ENCODE data around the gene TUBB4B.

The TUBB4B gene

DNA sequence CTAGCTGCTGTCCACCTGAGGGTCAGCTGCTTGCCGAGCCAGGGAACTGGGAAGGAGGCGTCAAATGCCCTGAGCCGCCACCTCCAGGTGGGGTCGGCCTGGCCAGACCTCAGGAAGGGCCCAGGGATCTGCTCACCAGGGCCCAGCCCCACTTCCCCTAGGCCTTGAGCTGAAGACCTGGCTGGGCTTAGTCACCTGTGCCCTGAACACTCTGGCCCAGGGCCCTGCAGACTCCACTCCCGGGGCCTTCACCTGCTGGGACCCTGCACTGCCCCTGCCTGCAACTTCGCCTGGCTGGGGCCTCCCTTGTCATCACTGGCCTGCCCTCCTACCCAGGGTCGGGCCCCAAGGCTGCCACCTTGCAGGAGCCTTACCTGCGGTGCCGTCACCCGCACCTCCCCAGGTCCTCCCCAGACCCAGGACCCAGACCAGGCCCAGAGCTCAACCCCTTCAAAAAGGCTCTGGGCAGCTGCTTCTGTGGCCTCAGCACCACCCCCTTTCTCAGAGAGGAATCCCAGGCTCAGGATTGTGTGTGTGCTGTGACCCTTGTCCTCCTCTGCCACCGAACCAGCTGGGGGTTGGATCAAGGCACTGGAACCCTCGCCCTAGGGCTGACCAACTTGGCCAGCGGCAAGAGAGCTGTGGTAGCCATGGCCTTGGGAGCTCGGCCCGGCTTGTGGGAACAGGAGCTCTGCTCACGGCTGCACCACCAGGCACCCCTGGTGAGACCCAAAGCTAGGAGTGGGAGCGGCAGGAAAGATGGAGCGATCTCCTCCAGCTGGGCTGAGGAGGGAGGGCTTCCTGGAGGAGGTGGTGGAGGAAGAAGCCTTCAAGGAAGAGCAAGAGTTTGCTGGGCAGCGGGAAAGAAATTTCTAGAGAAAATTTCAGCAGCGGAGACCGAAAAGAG lies 12.9 kb downstream of the TUBB4B start:
- no peak for DNase-seq

DNA sequence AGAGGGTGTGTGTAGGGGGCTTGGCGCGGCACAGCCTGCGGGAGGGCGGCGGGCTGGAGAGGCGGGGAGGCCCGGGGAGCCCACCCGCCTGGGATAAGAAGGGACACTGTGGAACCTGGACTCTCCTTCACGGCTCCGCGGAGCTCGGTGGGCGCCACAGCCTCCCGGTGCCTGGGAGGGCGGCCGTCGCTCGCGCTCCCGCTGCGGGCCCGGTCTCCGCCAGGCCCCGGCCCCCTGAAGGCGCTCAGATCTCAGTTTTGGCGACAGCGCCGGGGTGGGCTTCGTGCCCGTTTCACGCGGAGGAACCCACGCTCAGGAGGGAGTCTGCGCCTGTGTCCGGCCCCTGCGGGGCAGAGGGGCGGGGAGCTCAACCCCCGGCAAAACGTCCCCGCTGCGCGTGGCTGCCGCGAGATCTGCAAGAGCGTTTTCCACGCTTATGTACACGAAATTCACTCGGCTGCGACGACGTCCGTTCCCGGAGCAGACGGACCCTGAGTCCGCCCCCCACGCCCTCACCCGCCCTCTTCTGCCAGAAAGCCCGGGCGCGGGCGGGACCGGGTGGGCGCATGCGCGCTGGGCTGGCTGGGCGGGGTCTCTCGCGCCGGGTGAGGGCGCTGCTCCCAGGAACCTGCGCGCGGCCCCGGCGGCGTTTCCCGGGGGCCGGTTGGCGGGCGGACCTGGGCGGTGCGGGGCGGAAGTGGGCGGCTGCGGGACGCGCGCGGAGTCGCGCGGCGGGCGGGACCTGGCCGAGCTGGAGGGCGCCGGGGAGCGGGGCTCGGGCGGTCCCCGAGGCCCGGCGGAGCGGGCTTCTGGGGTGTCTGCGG lies 13.7 kb downstream of the TUBB4B start, which contains the start of gene NELFB:
TSS of gene NELFB (plus strand) at position 704 of the 824 bp plus-strand sequence.
- DNase-seq = peak; percentile 88

DNA sequence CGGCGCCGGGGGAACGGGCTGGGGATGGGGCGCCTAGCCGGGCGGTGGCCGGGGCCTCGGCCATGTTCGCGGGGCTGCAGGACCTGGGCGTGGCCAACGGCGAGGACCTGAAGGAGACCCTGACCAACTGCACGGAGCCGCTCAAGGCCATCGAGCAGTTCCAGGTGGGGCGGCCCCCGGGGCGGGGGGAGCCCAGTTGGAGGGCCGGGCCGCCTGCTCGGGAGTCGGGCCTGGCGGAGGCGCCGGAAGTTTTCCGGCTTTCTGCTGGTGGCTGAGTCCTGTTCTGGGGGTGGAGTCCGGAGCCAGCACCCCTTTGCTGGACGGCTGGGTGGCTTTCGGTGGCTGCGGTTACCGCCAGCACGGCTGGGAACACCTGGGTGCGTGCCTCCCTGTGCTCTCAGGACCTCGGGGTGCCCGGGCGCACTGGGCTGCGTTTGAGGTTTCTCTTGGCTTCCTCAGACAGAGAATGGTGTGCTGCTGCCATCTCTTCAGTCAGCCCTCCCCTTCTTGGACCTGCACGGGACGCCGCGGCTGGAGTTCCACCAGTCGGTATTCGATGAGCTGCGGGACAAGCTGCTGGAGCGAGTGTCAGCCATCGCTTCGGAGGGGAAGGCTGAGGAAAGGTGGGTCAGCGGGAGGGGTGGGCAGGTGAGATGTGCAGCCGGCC lies 14.5 kb downstream of the TUBB4B start:
- peak; percentile 36 for DNase-seq

DNA sequence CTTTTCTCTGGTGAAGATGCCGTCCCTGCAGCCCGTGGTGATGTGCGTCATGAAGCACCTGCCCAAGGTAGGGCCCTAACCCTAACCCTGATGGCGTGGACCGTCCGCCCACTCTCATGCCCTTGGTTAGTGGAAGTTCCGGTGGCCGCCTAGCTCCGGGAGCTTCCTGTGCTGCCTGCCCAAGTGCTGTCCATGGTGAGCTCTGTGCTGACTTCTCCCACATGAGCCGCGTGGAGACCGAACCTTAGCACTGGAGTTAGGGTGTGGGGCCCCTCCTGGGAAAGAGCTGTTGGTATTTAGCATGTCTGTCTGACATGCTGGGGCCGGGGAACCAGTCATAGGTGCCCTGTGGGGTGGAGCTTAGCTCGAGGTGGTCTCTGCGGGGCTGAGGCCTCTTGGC lies 15.3 kb downstream of the TUBB4B start:
- DNase-seq = no peak

DNA sequence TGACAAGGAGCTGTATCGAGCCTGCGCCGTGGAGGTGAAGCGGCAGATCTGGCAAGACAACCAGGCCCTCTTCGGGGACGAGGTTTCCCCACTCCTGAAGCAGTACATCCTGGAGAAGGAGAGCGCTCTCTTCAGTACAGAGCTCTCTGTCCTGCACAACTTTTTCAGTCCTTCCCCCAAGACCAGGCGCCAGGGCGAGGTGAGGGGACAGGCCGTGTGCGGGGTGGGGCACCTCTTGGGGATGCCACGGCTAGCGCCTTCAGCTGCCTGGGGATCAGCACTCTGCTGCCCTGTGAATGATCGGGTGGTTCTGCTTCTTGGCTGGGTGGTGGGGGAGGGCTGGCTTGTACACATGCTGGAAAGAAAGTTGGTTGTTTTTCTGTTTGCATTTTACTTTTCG lies 15.8 kb downstream of the TUBB4B start:
- DNase-seq = peak; percentile 23

DNA sequence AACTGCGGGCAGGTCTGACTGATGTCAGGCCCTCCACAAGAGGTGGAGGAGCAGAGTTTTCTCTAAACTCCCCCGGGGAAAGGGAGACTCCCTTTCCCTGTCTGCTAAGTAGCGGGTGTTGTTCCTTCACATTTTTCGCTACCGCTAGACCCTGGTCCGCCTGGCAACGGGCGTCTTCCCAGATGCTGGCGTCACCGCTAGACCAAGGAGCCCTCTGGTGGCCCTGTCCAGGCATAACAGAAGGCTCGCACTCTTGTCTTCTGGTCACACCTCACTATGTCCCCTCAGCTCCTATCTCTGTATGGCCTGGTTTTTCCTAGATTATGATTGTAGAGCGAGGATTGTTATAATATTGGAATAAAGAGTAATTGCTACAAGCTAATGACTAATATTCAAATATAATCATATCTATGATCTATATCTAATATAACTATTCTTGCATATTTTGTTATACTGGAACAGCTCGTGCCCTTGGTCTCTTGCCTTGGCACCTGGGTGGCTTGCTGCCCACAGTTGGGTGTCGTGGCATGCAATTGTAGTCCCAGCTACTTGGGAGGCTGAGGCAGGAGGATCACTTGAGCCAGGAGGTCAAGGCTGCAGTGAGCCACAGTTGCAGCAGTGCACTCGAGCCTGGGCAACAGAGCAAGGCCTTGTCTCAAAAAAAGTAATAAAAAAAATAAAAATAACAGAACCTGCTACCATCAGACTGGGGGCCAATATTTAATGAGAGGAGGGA lies 21.3 kb downstream of the TUBB4B start:
- DNase-seq = peak; percentile 40

DNA sequence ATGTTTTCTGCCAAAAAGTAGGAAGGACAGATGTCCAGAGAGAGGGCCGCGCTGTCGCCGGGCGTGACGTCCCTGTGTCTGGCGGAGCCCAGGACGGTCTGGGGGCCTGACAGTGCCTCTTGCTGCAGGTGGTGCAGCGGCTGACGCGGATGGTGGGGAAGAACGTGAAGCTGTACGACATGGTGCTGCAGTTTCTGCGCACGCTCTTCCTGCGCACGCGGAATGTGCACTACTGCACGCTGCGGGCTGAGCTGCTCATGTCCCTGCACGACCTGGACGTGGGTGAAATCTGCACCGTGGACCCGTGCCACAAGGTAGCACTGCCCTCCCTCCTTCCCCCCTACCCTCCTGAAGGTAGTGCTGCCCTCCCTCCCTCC lies 21.8 kb downstream of the TUBB4B start:
- no peak for DNase-seq

DNA sequence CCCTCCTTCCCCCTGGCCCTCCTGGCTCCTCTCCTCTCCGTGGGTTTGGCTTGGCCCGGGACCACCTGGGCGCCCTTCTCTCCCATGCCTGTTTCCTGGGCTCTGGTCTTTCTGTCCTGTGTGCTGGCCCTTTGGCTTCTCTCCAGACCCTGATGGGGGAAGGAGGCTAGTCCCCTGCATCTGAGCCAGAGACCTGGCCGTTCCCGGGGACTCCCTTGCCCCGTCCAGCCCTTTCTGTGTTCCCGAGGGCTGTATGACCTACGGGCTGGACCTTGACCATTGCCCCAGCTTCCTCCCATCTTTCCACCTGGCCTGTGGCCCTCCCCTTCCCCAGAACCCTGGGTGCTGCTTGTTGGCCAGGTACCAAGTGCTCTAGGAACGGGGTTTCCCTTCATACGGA lies 22.4 kb downstream of the TUBB4B start:
- DNase-seq = no peak

DNA sequence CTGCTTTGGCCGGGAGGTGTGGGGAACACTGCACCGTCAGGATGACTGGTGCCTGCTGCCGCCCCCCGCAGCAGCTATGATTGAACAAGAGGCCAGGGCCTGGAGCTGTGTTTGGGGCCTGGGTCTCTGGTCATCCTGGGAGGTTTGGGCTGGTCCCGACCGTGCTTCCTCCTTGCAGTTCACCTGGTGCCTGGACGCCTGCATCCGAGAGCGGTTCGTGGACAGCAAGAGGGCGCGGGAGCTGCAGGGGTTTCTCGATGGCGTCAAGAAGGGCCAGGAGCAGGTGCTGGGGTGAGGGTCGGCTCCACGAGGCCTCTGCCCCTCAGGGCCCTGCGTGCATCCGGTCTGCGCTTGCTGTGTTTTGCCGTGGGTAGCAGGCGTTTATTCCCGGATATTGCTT lies 23.0 kb downstream of the TUBB4B start:
- DNase-seq = no peak

DNA sequence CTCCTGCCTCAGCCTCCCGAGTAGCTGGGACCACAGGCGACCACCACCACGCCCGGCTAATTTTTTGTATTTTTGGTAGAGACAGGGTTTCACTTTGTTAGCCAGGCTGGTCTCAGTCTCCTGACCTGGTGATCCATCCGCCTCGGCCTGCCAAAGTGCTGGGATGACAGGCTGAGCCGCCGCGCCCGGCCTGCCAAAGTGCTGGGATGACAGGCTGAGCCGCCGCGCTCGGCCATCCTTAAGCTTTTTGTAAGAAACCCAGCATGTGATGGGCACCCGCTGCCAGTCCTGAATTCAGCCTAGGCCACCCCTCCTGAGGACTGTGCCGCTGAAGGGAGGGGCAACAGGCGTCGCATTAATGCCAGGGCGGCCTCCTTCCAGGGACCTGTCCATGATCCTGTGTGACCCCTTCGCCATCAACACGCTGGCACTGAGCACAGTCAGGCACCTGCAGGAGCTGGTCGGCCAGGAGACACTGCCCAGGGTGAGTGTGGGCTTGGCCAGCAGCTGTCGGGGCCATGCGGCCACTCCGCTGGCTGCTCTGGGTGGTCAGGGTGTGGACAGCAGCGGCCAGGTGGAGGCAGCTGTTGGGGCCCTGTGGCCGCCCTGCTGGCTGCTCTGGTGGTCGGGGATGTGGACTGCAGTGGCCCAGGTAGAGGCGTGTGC lies 24.5 kb downstream of the TUBB4B start:
- no peak for DNase-seq

DNA sequence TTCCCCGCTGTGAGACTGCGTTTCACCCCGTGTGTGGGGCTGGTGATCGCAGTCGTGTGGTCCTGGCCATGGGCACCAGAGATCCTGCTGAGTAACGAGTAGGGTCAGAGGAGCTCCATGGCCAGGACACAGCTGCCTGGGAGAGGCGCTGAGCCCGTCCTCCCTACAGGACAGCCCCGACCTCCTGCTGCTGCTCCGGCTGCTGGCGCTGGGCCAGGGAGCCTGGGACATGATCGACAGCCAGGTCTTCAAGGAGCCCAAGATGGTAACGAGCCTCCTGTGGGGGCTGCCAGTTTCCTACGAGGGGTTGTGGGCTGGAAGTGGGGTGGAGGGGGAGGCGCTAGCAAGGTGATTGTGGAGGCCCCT lies 25.1 kb downstream of the TUBB4B start:
- no peak for DNase-seq

DNA sequence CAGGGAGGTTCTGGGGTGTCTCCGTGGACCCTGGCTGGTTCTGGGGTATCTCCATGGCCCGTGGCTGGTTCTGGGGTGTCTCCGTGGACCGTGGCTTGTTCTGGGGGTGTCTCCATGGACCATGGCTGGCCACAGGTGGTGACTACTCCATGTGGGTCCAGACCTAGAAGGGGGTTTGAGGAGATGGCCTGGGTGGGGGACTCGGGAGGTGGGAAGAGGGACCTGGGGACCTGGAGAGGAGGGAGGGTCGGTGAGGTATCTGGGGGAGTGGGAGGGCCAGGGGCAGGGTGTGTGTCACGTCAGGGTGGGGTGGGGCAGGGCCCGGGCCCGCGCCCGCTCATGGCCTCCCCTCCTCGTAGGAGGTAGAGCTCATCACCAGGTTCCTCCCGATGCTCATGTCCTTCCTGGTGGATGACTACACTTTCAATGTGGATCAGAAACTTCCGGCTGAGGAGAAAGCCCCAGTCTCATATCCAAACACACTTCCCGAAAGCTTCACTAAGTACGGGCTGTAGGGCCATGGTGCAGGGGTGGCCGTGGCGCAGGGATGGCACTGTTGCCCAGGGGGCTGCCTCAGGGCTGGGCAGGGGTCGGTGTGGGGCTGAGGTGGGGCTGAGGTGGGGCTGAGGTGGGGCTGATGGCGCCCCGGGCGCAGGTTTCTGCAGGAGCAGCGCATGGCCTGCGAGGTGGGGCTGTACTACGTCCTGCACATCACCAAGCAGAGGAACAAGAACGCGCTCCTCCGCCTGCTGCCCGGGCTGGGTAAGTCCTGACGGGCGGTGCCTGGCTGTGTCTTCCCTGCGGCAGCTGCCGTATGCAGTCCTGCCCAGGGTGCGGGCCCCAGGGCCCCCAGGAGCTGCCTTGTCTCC lies 25.7 kb downstream of the TUBB4B start:
- no peak for DNase-seq

DNA sequence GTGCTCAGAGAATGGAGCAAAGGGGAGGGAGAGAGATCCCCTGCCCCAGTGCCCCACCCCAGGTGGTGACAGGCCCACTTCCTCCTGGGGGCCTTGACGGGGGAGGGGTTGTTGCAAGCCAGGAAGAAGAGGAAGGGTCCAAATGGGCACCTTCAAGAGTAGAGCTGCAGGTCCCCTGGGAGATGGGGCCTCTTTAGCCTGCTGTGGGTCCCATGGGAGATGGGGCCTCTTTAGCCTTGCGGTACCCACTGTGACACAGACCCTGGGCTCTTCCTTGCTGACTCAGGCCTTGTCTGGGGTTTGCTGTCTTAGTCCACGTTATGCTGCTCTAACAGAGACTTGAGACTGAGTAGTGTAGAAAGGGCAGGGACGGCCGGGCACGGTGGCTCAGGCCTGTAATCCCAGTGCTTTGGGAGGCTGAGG lies 26.9 kb downstream of the TUBB4B start:
- no peak for DNase-seq

DNA sequence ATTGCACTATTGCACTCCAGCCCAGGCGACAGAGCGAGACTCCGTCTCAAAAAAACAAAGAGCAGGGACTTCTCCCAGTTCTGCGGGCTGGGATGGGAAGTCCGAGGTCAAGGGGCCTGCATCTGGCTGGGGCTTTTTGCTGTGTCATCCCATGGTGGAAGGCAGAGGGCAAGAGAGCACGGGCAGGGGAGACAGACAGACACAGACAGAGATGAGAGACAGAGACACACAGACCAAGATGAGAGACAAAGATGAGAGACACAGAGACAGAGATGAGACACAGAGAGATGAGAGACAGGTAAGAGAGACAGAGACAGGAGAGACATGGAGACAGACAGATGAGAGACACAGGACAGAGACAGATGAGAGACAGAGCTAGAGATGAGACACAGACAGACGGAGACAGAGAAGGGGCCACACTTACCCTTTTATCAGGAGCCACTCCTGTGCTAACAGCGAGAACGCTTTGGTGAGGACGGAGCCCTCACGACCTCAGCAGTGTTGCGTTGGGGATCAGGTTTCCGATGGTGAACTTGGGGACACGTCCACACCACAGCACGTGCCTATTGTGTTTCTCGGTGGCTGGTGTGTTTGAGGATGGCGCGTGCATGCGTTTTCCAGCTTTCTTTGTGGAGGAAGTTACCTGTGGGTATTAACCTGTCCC lies 27.6 kb downstream of the TUBB4B start:
- no peak for DNase-seq

DNA sequence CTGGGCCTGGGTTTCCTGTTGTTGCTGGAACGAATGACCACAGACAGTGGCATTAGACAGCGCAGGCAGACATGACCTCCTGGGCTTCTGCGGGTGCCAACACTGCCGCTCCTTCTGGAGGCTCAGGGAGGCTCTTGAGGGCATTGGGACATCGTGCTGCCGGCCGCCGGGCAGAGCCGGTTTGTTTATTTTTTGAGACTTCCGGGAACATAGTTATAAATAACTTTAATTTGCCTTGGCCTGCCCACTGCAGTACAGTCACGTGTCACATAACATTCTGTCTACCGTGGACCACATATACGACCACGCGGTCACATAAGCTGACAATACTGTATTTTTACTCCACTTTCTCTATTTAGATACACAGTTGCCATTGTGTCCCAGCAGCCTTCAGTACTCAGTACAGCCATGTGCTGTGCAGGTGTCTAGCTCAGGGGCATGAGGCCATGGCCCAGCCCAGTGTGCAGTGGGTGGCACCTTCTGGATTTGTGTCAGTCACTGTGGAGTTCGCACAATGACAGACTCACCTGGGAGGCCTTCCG lies 28.2 kb downstream of the TUBB4B start:
- DNase-seq = no peak

DNA sequence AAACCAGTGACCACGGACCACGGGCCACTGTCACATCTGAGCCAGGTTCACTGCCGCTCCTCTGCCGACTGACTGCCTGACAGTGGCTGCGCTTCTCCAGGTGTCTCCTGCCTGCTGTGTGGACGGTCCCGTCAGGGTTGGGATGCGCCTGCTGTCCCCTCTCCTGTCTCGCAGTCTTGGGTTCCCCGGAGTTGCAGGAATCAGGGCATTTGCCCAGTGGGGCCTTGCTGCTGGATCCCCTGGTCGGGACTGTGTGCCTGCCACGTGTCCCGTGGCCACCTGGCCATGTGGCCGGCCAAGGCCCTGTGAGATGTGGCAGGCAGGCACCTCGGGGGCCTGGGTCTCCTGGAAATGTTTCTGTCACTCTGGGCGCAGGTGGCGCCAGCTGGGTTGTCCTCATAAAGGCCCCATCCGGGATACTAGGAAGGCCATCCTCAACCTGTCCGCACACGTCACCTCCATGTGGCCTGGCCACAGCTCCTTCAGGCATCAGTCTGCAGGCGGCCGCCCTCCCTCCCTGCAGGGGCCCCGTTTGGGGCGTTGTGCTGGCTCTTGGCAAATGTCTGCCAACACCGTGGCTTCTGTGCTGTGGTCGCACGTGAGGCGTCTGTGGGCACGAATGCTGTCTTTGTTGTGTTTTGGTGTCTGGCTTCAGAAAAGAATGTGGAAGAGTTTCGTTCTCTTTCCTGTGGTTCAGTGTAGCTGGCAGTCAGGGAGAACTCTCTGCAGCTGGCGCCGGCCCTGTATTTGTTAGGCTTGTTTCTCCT lies 30.0 kb downstream of the TUBB4B start:
- no peak for DNase-seq

DNA sequence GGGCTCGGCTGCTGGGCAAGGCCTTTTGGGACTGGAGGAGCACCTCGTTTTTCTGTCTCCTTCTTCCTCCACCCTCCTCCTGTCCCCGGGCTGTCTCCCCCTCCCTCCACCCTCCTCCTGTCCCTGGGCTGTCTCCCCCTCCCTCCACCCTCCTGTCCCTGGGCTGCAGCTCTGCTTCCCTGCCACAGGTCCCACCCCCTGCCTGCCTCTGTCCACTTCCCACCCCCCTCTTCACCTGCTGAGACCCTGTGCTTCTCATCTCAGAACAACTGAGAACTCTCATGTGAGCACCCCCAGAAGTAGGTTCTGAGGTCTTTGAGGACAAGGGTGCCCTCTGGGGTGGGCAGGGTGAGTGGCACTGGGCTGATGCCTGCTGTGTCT lies 30.6 kb downstream of the TUBB4B start:
- DNase-seq = no peak

DNA sequence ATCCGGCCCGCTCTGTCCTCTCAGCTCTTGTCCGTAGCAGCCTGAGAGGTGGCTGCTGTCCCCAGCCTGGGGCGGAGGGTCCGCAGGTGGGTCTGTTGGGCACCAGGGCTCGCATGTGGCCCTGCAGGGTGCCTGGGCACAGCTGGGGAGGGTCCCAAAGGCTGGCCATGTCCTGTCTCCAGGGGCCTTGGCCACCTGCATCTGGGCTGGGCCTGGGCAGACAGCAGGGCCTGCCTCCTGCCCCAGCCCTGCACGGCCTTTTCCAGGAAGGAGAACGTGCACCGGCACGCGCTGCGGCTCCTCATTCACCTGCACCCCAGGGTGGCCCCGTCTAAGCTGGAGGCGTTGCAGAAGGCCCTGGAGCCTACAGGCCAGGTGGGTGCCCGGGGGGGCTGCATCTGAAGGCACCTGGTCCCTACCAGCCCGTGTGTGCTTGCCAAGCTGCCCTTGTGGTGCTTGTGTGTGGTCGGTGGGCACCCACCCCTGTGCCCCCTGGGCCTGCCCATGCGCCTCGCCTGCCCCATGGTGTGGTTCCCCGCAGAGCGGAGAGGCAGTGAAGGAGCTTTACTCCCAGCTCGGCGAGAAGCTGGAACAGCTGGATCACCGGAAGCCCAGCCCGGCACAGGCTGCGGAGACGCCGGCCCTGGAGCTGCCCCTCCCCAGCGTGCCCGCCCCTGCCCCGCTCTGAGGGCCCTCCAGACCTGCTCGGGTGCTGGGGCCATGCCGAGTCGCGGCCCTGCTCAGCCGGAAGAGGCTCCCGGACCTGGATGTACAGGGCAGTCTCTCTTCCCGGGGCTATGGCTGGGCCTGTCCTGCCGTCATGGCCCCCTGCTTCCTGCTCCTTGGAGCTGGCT lies 31.4 kb downstream of the TUBB4B start:
- DNase-seq = no peak

DNA sequence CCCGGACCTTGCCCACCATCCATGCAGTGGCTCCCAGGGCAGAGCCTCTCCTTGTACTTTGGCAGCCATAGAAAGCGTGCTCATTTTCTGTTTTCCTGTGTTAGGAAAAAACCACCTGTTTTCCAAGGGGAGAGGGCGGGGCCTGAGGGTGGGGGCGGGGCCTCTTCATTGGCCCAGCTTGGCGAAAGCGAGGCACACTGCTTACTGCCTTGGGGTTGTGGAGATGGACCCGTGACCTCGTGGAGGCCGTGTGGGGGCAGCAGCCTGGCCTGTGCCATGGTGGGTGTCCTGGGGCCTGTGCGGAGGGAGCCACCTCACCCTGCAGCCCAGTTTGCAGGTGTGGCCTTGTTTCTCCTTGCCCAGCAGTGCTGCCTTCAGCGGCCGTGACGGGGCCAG lies 32.0 kb downstream of the TUBB4B start:
- DNase-seq = no peak
